Effector memory CD4-positive, alpha-beta T cell (primary cell): ENCODE data around the gene HIVEP3.

Experiments
- DNase-seq, 3 donors: peaks; one replicate each; pipeline ENCODE4 v3.0.0-alpha.2; 2020
- H3K27ac ChIP-seq: 2 replicates; pipeline ENCODE4 v1.7.0; 2013; ENCODE audit warnings: mild to moderate bottlenecking, low read length, moderate library complexity; ENCODE audit not compliant: insufficient read depth, poor library complexity, severe bottlenecking
- H3K27me3 ChIP-seq: replicated peaks from 2 replicates; pipeline ENCODE4 v1.7.0; 2013; ENCODE audit warnings: mild to moderate bottlenecking, low read length; ENCODE audit not compliant: insufficient read depth, control insufficient read depth, poor library complexity, severe bottlenecking
- H3K36me3 ChIP-seq: 2 replicates; pipeline ENCODE4 v1.7.0; 2013; ENCODE audit warnings: mild to moderate bottlenecking, low read length, moderate library complexity; ENCODE audit not compliant: control insufficient read depth, insufficient read depth
- H3K4me1 ChIP-seq: 2 replicates; pipeline ENCODE4 v1.7.0; 2013; ENCODE audit warnings: low read length, mild to moderate bottlenecking; ENCODE audit not compliant: control insufficient read depth, insufficient read depth, poor library complexity, severe bottlenecking
- H3K4me3 ChIP-seq: 2 replicates; pipeline ENCODE4 v1.7.0; 2013; ENCODE audit warnings: low read length, low read depth, mild to moderate bottlenecking; ENCODE audit not compliant: insufficient read depth, poor library complexity, severe bottlenecking
- H3K9me3 ChIP-seq: 2 replicates; pipeline ENCODE4 v1.7.0; 2013; ENCODE audit warnings: mild to moderate bottlenecking, low read length, moderate library complexity; ENCODE audit not compliant: control insufficient read depth

Gene HIVEP3

GRCh38 chr1:41483001-41483850, 435.5 kb downstream of the HIVEP3 start:
- Histone ChIP-seq H3K9me3 (no peaks in the 10 kb centered on the region), H3K27ac (no peak overlapping the region), H3K4me3 (no peak overlapping the region), H3K36me3 (no peaks in the 10 kb centered on the region), H3K4me1 (no peaks in the 10 kb centered on the region), H3K27me3 (no peaks in the 10 kb centered on the region)
- no peak for DNase-seq

- no peaks in the 10 kb centered on the region for H3K36me3 ChIP-seq
- no peak overlapping the region for H3K27ac ChIP-seq
- no peak for DNase-seq
- H3K9me3 ChIP-seq = no peaks in the 10 kb centered on the region
- no peak overlapping the region for H3K4me3 ChIP-seq
- no peaks in the 10 kb centered on the region for H3K4me1 ChIP-seq
- H3K27me3 ChIP-seq = no peaks in the 10 kb centered on the region
Observed at GRCh38 chr1:41482001-41482765, 436.5 kb downstream of the HIVEP3 start.

GRCh38 chr1:41481109-41481775, 437.5 kb downstream of the HIVEP3 start:
- no peak overlapping the region for H3K4me3 ChIP-seq
- no peak for DNase-seq
- no peaks in the 10 kb centered on the region for H3K27me3 ChIP-seq
- H3K27ac ChIP-seq = no peak overlapping the region
- no peaks in the 10 kb centered on the region for H3K36me3 ChIP-seq
- no peaks in the 10 kb centered on the region for H3K4me1 ChIP-seq
- H3K9me3 ChIP-seq = no peaks in the 10 kb centered on the region

GRCh38 chr1:41480204-41481108, 438.3 kb downstream of the HIVEP3 start:
- no peak overlapping the region for H3K4me3 ChIP-seq
- H3K27me3 ChIP-seq = no peaks in the 10 kb centered on the region
- H3K4me1 ChIP-seq = no peaks in the 10 kb centered on the region
- DNase-seq = no peak
- H3K9me3 ChIP-seq = no peaks in the 10 kb centered on the region
- H3K36me3 ChIP-seq = no peaks in the 10 kb centered on the region
- no peak overlapping the region for H3K27ac ChIP-seq

- no peaks in the 10 kb centered on the region for H3K4me1 ChIP-seq
- H3K36me3 ChIP-seq = no peaks in the 10 kb centered on the region
- DNase-seq = no peak
- H3K27ac ChIP-seq = no peak overlapping the region
- H3K27me3 ChIP-seq = no peaks in the 10 kb centered on the region
- no peak overlapping the region for H3K4me3 ChIP-seq
- no peaks in the 10 kb centered on the region for H3K9me3 ChIP-seq
Observed at GRCh38 chr1:41479808-41480160, 438.9 kb downstream of the HIVEP3 start.

GRCh38 chr1:41479000-41479807, 439.5 kb downstream of the HIVEP3 start:
- Histone ChIP-seq H3K9me3 (no peaks in the 10 kb centered on the region), H3K4me3 (no peak overlapping the region), H3K27me3 (no peaks in the 10 kb centered on the region), H3K36me3 (no peaks in the 10 kb centered on the region), H3K27ac (no peak overlapping the region), H3K4me1 (no peaks in the 10 kb centered on the region)
- DNase-seq = no peak

GRCh38 chr1:41478118-41478748, 440.5 kb downstream of the HIVEP3 start:
- no peak for DNase-seq

GRCh38 chr1:41476807-41477361, 441.8 kb downstream of the HIVEP3 start:
- no peaks in the 10 kb centered on the region for H3K27me3 ChIP-seq
- DNase-seq = no peak
- no peaks in the 10 kb centered on the region for H3K9me3 ChIP-seq
- no peaks in the 10 kb centered on the region for H3K36me3 ChIP-seq
- no peak overlapping the region for H3K27ac ChIP-seq
- no peak overlapping the region for H3K4me3 ChIP-seq
- no peaks in the 10 kb centered on the region for H3K4me1 ChIP-seq

More at GRCh38 chr1:41478118-41478748, 440.5 kb downstream of the HIVEP3 start:
- H3K27ac ChIP-seq = no peak overlapping the region
- no peak overlapping the region for H3K4me3 ChIP-seq
- no peaks in the 10 kb centered on the region for H3K9me3 ChIP-seq
- no peaks in the 10 kb centered on the region for H3K4me1 ChIP-seq
- no peaks in the 10 kb centered on the region for H3K36me3 ChIP-seq
- no peaks in the 10 kb centered on the region for H3K27me3 ChIP-seq
